GM12878 (cell line): Measurements from ENCODE around the gene OR10V1. TPM values are rescaled to one million over a fixed set of nuclear protein-coding genes. Genes with fewer than 3 reads are reported as not detected.

Experiments
- ATAC-seq: fragments of 200-7000 bp; cut with Tn5 transposase; 3 replicates; pipeline ENCODE4 v1.9.1; 2020; ENCODE audit warnings: mild to moderate bottlenecking, moderate library complexity
- BruUV-seq: library from RNA; stranded (reverse); fragments of 400-500 nt; replicated peaks from 2 replicates; lab custom pipeline; 2021; lab: Mats Ljungman, UMichigan
- CTCF ChIA-PET: fragments of 300-600 bp; sonication (Branson Sonifier 250); formaldehyde crosslinking; extraction: SDS; loops from one replicate; lab custom pipeline; 2021; ENCODE audit warnings: inconsistent platforms; lab: Yijun Ruan, JAX
- POLR2A ChIA-PET: fragments of 350-600 bp; formaldehyde crosslinking; extraction: SDS; loops from one replicate; lab custom pipeline; 2021; ENCODE audit warnings: inconsistent platforms; lab: Charles Lee
- RAD21 ChIA-PET: fragments of 300-600 bp; sonication (Branson Sonifier 250); formaldehyde crosslinking; loops from one replicate; lab custom pipeline; 2023; ENCODE audit warnings: antibody characterized with exemption; ENCODE audit not compliant: unreplicated experiment; lab: Charles Lee
- SMC1A ChIA-PET: fragments of 300-600 bp; sonication (Branson Sonifier 250); formaldehyde crosslinking; loops from one replicate; lab custom pipeline; 2023; ENCODE audit not compliant: unreplicated experiment, uncharacterized antibody; lab: Charles Lee
- DNase-seq: peaks from one replicate; pipeline ENCODE4 v3.0.0-alpha.2; 2011; ENCODE audit warnings: low read depth, low spot score
- FAIRE-seq: peaks from 3 replicates; lab custom pipeline; 2011; peaks lifted over from hg19 to GRCh38; lab: Jason Lieb, UNC
- H2AFZ ChIP-seq: 2 replicates; pipeline ENCODE4 v1.6.0; 2011; ENCODE audit warnings: low read depth, low read length, control low read depth; ENCODE audit not compliant: control insufficient read depth
- H3K27ac ChIP-seq: 2 replicates; pipeline ENCODE4 v1.5.1; 2011; ENCODE audit warnings: control low read depth; ENCODE audit not compliant: control insufficient read depth, insufficient read depth
- H3K27me3 ChIP-seq, 2 experiments: replicated peaks in 1 of 2; 2 replicates each; pipeline versions ENCODE4 v1.6.0 to v1.6.1; 2011; ENCODE audit warnings: low read length in 1 of 2; ENCODE audit not compliant: control insufficient read depth in 2 of 2, insufficient read depth in 2 of 2
- H3K36me3 ChIP-seq, 2 experiments: 2 replicates each; pipeline ENCODE4 v1.5.1; 2011; ENCODE audit warnings: low read length in 1 of 2; ENCODE audit not compliant: control insufficient read depth in 2 of 2, insufficient read depth in 2 of 2
- H3K4me1 ChIP-seq: 2 replicates; pipeline ENCODE4 v1.6.1; 2011; ENCODE audit warnings: mild to moderate bottlenecking, low read length, moderate library complexity, mixed read lengths; ENCODE audit not compliant: control insufficient read depth, insufficient read depth
- H3K4me2 ChIP-seq: 2 replicates; pipeline ENCODE4 v1.6.0; 2011; ENCODE audit warnings: control low read depth; ENCODE audit not compliant: control insufficient read depth, insufficient read depth
- H3K4me3 ChIP-seq: fragments of 200-600 bp; sonication (generic); 2 replicates; pipeline ENCODE4 v1.5.1; 2016
- H3K79me2 ChIP-seq: 2 replicates; pipeline ENCODE4 v1.6.0; 2011; ENCODE audit warnings: low read length; ENCODE audit not compliant: control insufficient read depth, insufficient read depth
- H3K9ac ChIP-seq: 2 replicates; pipeline ENCODE4 v1.8.0; 2011; ENCODE audit warnings: low read length, control low read depth, mixed read lengths; ENCODE audit not compliant: control insufficient read depth, insufficient read depth
- H3K9me3 ChIP-seq: replicated peaks from 3 replicates; pipeline ENCODE4 v1.5.1; 2011; ENCODE audit warnings: mild to moderate bottlenecking, low read length; ENCODE audit not compliant: control insufficient read depth, insufficient read depth
- H4K20me1 ChIP-seq: 2 replicates; pipeline ENCODE4 v1.6.0; 2011; ENCODE audit not compliant: control insufficient read depth, insufficient read depth
- KAT2A ChIP-seq: conservative IDR thresholded peaks from 2 replicates; pipeline ENCODE4 v1.6.1; 2011; ENCODE audit warnings: low read depth, low read length; ENCODE audit not compliant: control insufficient read depth
- MEF2B ChIP-seq: fragments of 450-650 bp; IDR thresholded peaks from 2 replicates; pipeline ENCODE4 v1.6.1; 2018; ENCODE audit warnings: mild to moderate bottlenecking, moderate library complexity; ENCODE audit not compliant: partially characterized antibody, poor library complexity, severe bottlenecking
- NRF1 ChIP-seq: conservative IDR thresholded peaks from 2 replicates; pipeline ENCODE4 v1.6.1; 2011; ENCODE audit warnings: mild to moderate bottlenecking, low read depth, low read length, improper control_type of control experiment
- PAX8 ChIP-seq: fragments of 450-650 bp; IDR thresholded peaks from 2 replicates; pipeline ENCODE4 v1.6.1; 2017; ENCODE audit warnings: mild to moderate bottlenecking, moderate library complexity
- RAD51 ChIP-seq: fragments of 450-650 bp; IDR thresholded peaks from 2 replicates; pipeline ENCODE4 v1.6.1; 2016; ENCODE audit warnings: moderate library complexity, mild to moderate bottlenecking, inconsistent platforms
- SPI1 ChIP-seq: IDR thresholded peaks from 2 replicates; pipeline ENCODE4 v1.6.1; 2011; ENCODE audit warnings: low read depth, mild to moderate bottlenecking, low read length, moderate library complexity, borderline replicate concordance; ENCODE audit not compliant: insufficient read depth
- TBL1XR1 ChIP-seq: IDR thresholded peaks from 2 replicates; pipeline ENCODE4 v1.6.1; 2012; ENCODE audit warnings: low read depth, low read length, improper control_type of control experiment
- TCF12 ChIP-seq: IDR thresholded peaks from 2 replicates; pipeline ENCODE4 v1.6.1; 2011; ENCODE audit warnings: low read depth, mild to moderate bottlenecking, low read length
- whole genome bisulfite sequencing: methylation state at CpG from one replicate; pipeline ENCODE4 v1.1.6; 2016; ENCODE audit warnings: low lambda C conversion rate; ENCODE audit not compliant: insufficient replicate concordance, insufficient coverage; ENCODE audit errors: missing lambda C conversion rate; 5-methylcytosine and 5-hydroxymethylcytosine counted together
- in situ Hi-C: fragments of 300-500 bp; cut with MboI; formaldehyde crosslinking; loops from 9 replicates; pipeline ENCODE4 v1.14.3; 2018; ENCODE audit warnings: mixed read lengths
- intact Hi-C: fragments of 100-400 bp; cut with micrococcal nuclease; formaldehyde crosslinking; loops from one replicate; pipeline ENCODE4 v1.14.2; 2022; ENCODE audit not compliant: unreplicated experiment
- polyA plus RNA-seq, 11 experiments: library from polyadenylated mRNA; depleted of rRNA in 4 of 11; unstranded in 6 of 11; stranded (reverse) in 5 of 11; fragments of >200 nt; fragmentation: Nextera tagmentation in 4 of 11; fragmentation: Illumina TruSeq in 1 of 11; extraction: Ambion mirVana in 4 of 11; extraction: Trizol in 1 of 11; gene quantifications; 1 replicate in 1 of 11; 2 replicates in 10 of 11; pipeline versions ENCODE4 v1.2.1 to v1.2.3, GENCODE V29; 2011 to 2016; ENCODE audit warnings: inconsistent platforms in 2 of 11, missing spikeins in 2 of 11, low read depth in 1 of 11
- total RNA-seq, 4 experiments: library from RNA; depleted of rRNA in 3 of 4; stranded (reverse); fragments of >200 nt in 3 of 4; fragmentation: Illumina TruSeq in 1 of 4; extraction: Trizol in 1 of 4; gene quantifications; 2 replicates each; pipeline versions ENCODE4 v1.2.1 to v1.2.3, GENCODE V29; 2013 to 2021
- TF ChIP-seq, protein P1 (sequence below): fragments of 450-650 bp; formaldehyde crosslinking; IDR thresholded peaks from 2 replicates; pipeline ENCODE4 v1.5.0; 2022; ENCODE audit warnings: mild to moderate bottlenecking, missing genetic modification characterization
- TF ChIP-seq, protein P2 (sequence below): fragments of 450-650 bp; IDR thresholded peaks from 2 replicates; pipeline ENCODE4 v1.6.1; 2016; ENCODE audit warnings: mild to moderate bottlenecking, moderate library complexity, borderline replicate concordance

The OR10V1 gene
- total and polyA plus RNA-seq, 10 of the 15 experiments (the other 5 are each of a cell fraction or from before 2014, with no cell fraction given) = not detected

DNA sequence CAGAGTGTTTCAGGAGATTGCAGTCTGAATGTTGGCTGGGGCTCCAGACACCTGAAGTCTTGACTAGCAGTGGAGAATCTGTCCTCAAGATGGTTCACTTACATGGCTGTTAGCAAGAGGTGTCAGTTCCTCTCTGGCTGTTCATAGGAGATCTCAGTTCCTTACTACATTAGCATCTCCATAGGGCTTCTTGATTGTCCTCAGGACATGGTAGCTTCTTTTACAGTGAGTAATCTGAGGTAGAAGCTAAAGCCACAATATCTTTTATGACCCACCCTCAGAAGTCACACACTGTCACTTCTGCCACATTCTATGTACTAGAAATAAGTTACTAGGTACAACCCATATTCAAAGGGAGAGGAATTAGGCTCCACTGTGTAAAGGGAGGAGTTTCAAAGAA, 34.3 kb downstream of the OR10V1 start:
- Histone ChIP-seq H3K9ac (no peak overlapping the region), H3K27me3 (no peaks in the 10 kb centered on the region), H3K4me2 (no peak overlapping the region), H3K4me3 (no peak overlapping the region), H3K36me3 (no peaks in the 10 kb centered on the region), H3K9me3 (no peaks in the 10 kb centered on the region), H3K4me1 (no peaks in the 10 kb centered on the region), H3K27ac (no peak overlapping the region), H2AFZ (no peak overlapping the region), H4K20me1 (no peaks in the 10 kb centered on the region), H3K79me2 (no peaks in the 10 kb centered on the region)
- FAIRE-seq (no peak), ATAC-seq (peak; percentile 37), DNase-seq (no peak)
- CTCF ChIA-PET = interaction anchor here (1.4 to 3.4 kb wide), 3 partner anchors 10 to 141 kb away, joined by 6 to 27 read pairs (median 8); partner anchors contain the start of gene PATL1
- no TSS peak for BruUV-seq
- RAD21 ChIA-PET = interaction anchor here (1.2 to 1.7 kb wide), 3 partner anchors 8 to 142 kb away, joined by 4 to 7 read pairs (median 5); no protein-coding TSS in a partner anchor
- POLR2A ChIA-PET = no interaction called here
- intact Hi-C loops = no loop called here
- in situ Hi-C loops = loop anchor here (10.0 to 25.0 kb wide), 2 partner anchors 145 to 392 kb away; no protein-coding TSS in a partner anchor
- SMC1A ChIA-PET = interaction anchor here (1.6 to 2.7 kb wide), 2 partner anchors 113 to 141 kb away, joined by 4 to 11 read pairs; no protein-coding TSS in a partner anchor
- TF ChIP-seq SPI1 = peak; percentile 73
- no peak for TF ChIP-seq NRF1

DNA sequence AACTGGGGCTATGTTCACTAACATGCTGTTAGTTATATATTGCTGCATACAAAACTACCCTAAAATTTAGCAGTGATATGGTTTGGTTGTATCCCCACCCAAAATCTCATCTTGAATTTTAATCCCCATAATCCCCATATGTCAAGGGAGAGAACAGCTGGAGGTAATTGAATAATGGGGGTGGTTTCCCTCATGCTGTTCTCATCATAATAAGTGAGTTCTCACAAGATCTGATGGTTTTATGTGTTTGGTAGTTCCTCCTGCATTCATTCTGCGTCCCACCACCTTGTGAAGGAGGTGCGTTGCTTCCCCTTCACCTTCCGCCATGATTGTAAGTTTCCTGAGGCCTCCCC, 34.9 kb downstream of the OR10V1 start:
- Histone ChIP-seq H3K9ac (no peak overlapping the region), H3K36me3 (no peaks in the 10 kb centered on the region), H3K9me3 (no peaks in the 10 kb centered on the region), H4K20me1 (no peaks in the 10 kb centered on the region), H2AFZ (no peak overlapping the region), H3K27me3 (no peaks in the 10 kb centered on the region), H3K4me3 (no peak overlapping the region), H3K4me1 (no peaks in the 10 kb centered on the region), H3K4me2 (no peak overlapping the region), H3K79me2 (no peaks in the 10 kb centered on the region), H3K27ac (no peak overlapping the region)
- ChIA-PET RAD21 (interaction anchor here (1.2 to 1.7 kb wide), 2 partner anchors 7 to 142 kb away, joined by 5 to 7 read pairs; no protein-coding TSS in a partner anchor), POLR2A (no interaction called here), CTCF (interaction anchor here (1.4 to 3.4 kb wide), 2 partner anchors 9 to 141 kb away, joined by 6 to 27 read pairs; partner anchors contain the start of gene PATL1), SMC1A (interaction anchor here (1.6 to 2.7 kb wide), 2 partner anchors 113 to 141 kb away, joined by 4 to 11 read pairs; no protein-coding TSS in a partner anchor)
- in situ Hi-C loops = loop anchor here (10.0 to 25.0 kb wide), 2 partner anchors 144 to 391 kb away; no protein-coding TSS in a partner anchor
- ATAC-seq (no peak), DNase-seq (no peak), FAIRE-seq (no peak)
- 78% methylated on average over 3 of the region's 3 CpGs for WGBS
- intact Hi-C loops = no loop called here
- BruUV-seq = no TSS peak
- TF ChIP-seq RAD51 (no peak), KAT2A (no peak), PAX8 (no peak), TCF12 (no peak), MEF2B (no peak), TBL1XR1 (no peak)
- TF ChIP-seq, protein P1, sequence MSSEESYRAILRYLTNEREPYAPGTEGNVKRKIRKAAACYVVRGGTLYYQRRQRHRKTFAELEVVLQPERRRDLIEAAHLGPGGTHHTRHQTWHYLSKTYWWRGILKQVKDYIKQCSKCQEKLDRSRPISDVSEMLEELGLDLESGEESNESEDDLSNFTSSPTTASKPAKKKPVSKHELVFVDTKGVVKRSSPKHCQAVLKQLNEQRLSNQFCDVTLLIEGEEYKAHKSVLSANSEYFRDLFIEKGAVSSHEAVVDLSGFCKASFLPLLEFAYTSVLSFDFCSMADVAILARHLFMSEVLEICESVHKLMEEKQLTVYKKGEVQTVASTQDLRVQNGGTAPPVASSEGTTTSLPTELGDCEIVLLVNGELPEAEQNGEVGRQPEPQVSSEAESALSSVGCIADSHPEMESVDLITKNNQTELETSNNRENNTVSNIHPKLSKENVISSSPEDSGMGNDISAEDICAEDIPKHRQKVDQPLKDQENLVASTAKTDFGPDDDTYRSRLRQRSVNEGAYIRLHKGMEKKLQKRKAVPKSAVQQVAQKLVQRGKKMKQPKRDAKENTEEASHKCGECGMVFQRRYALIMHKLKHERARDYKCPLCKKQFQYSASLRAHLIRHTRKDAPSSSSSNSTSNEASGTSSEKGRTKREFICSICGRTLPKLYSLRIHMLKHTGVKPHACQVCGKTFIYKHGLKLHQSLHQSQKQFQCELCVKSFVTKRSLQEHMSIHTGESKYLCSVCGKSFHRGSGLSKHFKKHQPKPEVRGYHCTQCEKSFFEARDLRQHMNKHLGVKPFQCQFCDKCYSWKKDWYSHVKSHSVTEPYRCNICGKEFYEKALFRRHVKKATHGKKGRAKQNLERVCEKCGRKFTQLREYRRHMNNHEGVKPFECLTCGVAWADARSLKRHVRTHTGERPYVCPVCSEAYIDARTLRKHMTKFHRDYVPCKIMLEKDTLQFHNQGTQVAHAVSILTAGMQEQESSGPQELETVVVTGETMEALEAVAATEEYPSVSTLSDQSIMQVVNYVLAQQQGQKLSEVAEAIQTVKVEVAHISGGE (CRISPR knock-in tag) = no peak
- TF ChIP-seq, protein P2, sequence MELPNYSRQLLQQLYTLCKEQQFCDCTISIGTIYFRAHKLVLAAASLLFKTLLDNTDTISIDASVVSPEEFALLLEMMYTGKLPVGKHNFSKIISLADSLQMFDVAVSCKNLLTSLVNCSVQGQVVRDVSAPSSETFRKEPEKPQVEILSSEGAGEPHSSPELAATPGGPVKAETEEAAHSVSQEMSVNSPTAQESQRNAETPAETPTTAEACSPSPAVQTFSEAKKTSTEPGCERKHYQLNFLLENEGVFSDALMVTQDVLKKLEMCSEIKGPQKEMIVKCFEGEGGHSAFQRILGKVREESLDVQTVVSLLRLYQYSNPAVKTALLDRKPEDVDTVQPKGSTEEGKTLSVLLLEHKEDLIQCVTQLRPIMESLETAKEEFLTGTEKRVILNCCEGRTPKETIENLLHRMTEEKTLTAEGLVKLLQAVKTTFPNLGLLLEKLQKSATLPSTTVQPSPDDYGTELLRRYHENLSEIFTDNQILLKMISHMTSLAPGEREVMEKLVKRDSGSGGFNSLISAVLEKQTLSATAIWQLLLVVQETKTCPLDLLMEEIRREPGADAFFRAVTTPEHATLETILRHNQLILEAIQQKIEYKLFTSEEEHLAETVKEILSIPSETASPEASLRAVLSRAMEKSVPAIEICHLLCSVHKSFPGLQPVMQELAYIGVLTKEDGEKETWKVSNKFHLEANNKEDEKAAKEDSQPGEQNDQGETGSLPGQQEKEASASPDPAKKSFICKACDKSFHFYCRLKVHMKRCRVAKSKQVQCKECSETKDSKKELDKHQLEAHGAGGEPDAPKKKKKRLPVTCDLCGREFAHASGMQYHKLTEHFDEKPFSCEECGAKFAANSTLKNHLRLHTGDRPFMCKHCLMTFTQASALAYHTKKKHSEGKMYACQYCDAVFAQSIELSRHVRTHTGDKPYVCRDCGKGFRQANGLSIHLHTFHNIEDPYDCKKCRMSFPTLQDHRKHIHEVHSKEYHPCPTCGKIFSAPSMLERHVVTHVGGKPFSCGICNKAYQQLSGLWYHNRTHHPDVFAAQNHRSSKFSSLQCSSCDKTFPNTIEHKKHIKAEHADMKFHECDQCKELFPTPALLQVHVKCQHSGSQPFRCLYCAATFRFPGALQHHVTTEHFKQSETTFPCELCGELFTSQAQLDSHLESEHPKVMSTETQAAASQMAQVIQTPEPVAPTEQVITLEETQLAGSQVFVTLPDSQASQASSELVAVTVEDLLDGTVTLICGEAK = no peak
